Lower leg skin (tissue), 4 donors: ENCODE results near the gene FOSL1. TPM values are rescaled to one million over a fixed set of nuclear protein-coding genes. Genes with fewer than 3 reads are reported as not detected.

Experiments used
- DNase-seq, 2 donors: peaks; one replicate each; pipeline ENCODE4 v3.0.0-alpha.2; 2019; ENCODE audit warnings: low spot score in 2 of 2
- H3K4me3 ChIP-seq: fragments of 200-600 bp; sonication (generic); 2 replicates; pipeline ENCODE4 v1.5.1; 2017; ENCODE audit warnings: mild to moderate bottlenecking, low read depth; ENCODE audit not compliant: poor library complexity, severe bottlenecking
- POLR2A ChIP-seq, 2 donors: fragments of 450-650 bp; IDR thresholded peaks; one replicate each; pipeline ENCODE4 v1.6.1; 2016 to 2017; ENCODE audit warnings: antibody characterized with exemption in 2 of 2, mild to moderate bottlenecking in 1 of 2, moderate library complexity in 1 of 2
- WGBS, 2 donors: methylation state at CpG; one replicate each; pipeline ENCODE4 v1.1.5; 2018; 5-methylcytosine and 5-hydroxymethylcytosine counted together
- intact Hi-C: fragments of 100-400 bp; cut with DNase I; formaldehyde crosslinking; loops from one replicate; pipeline ENCODE4 v1.15.0; 2023; ENCODE audit warnings: low total_unique reads
- total RNA-seq, 4 donors: library from RNA; depleted of rRNA; stranded (reverse); fragments of >200 nt; gene quantifications; one replicate each; pipeline ENCODE4 v1.1.0, GENCODE V29; 2016
- TF ChIP-seq, protein P1 (sequence below), 3 donors: fragments of 450-650 bp; IDR thresholded peaks; one replicate each; pipeline ENCODE4 v1.5.1; 2016; ENCODE audit warnings: antibody characterized with exemption in 3 of 3, mild to moderate bottlenecking in 3 of 3, moderate library complexity in 2 of 3

Gene FOSL1
- total RNA-seq, 4 donors from 2014 or later: 2.4 to 7.5 (median 5.3) TPM

DNA sequence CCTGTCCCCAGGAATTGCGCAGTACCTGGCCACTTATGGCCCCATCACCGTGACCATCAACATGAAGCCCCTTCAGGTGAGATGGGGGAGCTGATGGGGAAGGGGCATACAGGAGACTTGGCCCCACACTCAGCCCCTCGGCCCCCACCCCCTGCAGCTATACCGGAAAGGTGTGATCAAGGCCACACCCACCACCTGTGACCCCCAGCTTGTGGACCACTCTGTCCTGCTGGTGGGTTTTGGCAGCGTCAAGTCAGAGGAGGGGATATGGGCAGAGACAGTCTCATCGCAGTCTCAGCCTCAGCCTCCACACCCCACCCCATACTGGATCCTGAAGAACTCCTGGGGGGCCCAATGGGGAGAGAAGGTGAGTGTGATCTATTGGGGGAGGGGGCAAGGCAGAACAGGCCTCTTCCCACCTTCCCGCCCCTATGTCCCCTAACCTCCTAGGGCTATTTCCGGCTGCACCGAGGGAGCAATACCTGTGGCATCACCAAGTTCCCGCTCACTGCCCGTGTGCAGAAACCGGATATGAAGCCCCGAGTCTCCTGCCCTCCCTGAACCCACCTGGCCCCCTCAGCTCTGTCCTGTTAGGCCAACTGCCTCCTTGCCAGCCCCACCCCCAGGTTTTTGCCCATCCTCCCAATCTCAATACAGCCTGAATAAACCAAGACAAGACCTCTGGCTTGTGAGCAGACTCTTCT lies 17.0 kb downstream of the FOSL1 start:
- intact Hi-C loops: loop anchor here (5.0 kb wide), 1 partner anchor 104 kb away; no protein-coding TSS in a partner anchor

DNA sequence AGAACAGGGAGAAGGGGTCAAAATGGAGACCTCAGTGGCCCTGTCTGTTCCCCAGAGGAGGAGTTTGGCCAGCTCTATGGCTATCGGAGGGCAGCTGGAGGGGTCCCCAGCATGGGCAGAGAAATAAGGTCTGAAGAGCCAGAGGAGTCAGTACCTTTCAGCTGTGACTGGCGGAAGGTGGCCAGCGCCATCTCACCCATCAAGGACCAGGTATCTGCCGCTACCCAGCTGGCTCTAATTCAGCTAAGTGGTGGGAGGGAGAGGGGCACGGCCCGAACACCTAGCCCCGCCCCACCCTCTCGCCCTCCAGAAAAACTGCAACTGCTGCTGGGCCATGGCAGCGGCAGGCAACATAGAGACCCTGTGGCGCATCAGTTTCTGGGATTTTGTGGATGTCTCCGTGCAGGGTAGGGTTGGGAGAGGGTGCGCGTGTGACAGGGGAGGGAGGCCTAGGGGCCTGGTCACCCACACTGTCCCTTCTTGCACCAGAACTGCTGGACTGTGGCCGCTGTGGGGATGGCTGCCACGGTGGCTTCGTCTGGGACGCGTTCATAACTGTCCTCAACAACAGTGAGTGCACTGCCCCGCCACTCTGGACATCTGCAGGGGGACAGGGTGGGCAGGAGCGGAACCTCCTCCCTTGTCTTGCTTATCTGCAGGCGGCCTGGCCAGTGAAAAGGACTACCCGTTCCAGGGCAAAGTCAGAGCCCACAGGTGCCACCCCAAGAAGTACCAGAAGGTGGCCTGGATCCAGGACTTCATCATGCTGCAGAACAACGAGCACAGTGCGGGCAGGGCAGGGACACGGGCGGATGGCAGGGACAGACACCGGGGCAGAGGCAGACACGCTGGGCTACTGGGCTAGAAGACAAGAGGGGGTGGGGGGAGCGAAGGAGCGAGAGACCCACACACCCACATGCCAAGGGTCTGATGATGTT lies 17.8 kb downstream of the FOSL1 start:
- 88% methylated on average over 30 of the region's 30 CpGs for WGBS, 2 donors
- intact Hi-C loops: loop anchor here (5.0 kb wide), 1 partner anchor 105 kb away; no protein-coding TSS in a partner anchor
- no peak for DNase-seq
- no peak overlapping the region for H3K4me3 ChIP-seq
- no peak for TF ChIP-seq POLR2A (IDR thresholded peaks at IDR 0.05)
- TF ChIP-seq, protein P1, sequence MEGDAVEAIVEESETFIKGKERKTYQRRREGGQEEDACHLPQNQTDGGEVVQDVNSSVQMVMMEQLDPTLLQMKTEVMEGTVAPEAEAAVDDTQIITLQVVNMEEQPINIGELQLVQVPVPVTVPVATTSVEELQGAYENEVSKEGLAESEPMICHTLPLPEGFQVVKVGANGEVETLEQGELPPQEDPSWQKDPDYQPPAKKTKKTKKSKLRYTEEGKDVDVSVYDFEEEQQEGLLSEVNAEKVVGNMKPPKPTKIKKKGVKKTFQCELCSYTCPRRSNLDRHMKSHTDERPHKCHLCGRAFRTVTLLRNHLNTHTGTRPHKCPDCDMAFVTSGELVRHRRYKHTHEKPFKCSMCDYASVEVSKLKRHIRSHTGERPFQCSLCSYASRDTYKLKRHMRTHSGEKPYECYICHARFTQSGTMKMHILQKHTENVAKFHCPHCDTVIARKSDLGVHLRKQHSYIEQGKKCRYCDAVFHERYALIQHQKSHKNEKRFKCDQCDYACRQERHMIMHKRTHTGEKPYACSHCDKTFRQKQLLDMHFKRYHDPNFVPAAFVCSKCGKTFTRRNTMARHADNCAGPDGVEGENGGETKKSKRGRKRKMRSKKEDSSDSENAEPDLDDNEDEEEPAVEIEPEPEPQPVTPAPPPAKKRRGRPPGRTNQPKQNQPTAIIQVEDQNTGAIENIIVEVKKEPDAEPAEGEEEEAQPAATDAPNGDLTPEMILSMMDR (IDR thresholded peaks at IDR 0.05): no peak

More for the DNA sequence above, 17.0 kb downstream of the FOSL1 start:
- no peak for DNase-seq
- H3K4me3 ChIP-seq: no peak overlapping the region
- WGBS, 2 donors: 91 to 93% methylated on average over 13 of the region's 13 CpGs
- no peak for TF ChIP-seq POLR2A (IDR thresholded peaks at IDR 0.05)
- TF ChIP-seq, protein P1 (IDR thresholded peaks at IDR 0.05): no peak

DNA sequence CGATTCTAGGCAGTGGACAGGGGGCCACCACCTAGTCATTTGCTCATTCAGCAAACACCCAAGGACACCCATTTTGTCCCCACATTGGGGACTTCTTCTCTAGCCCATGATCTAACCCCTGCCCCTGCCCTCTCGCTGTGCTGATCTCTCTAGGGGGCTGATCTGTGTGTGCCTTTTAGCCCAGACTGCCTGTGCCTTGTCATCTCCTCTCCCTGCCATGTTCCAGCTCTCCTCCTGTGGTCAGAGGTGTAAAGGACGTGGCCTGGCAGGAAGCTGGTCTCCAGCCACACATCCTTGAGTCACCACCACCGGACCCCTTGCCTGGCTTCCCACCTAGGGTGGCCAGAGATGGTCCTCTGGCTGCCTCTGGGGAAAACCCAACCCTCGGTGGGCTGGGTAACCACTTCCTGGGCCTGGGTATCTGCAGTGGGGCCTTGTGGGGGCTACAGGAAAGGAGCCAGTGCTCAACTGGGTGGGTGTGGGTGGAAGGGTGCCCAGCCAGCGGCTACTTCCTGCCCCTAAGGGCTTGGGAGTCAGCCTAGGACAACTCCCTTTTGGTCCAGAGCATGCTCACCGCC lies 19.3 kb downstream of the FOSL1 start:
- H3K4me3 ChIP-seq: no peak overlapping the region
- intact Hi-C loops: loop anchor here (5.0 kb wide), 1 partner anchor 106 kb away; no protein-coding TSS in a partner anchor
- 62 to 68% methylated on average over 7 of the region's 7 CpGs for WGBS, 2 donors
- DNase-seq: no peak
- TF ChIP-seq, protein P1 (IDR thresholded peaks at IDR 0.05): no peak
- no peak for TF ChIP-seq POLR2A (IDR thresholded peaks at IDR 0.05)

- intact Hi-C loops: loop anchor here (5.0 kb wide), 1 partner anchor 107 kb away; no protein-coding TSS in a partner anchor
- DNase-seq: no peak
- H3K4me3 ChIP-seq: no peak overlapping the region
- WGBS, 2 donors: 66 to 79% methylated on average over 7 of the region's 7 CpGs
- TF ChIP-seq POLR2A (IDR thresholded peaks at IDR 0.05): no peak
- TF ChIP-seq, protein P1 (IDR thresholded peaks at IDR 0.05): no peak
These were observed 20.2 kb downstream of the FOSL1 start for GRCh38 chr11:65880027-65880426.

DNA sequence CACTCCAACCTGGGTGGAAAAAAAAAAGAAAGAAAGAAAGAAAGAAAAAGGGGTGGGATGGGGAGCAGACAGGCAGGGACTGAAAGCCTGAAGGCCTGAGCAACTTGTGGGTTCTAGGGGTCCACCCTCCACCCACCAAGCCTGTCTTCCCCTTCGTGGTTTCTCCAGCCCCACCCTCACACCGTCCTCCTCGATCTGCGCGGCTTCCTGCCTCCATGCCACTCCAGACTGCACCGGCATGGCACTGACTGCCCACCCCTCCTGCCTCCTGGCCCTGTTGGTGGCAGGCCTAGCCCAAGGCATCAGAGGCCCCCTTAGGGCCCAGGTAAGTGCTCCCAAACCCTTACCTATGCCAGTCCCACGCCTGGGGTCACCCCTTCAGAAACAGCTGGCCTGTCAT lies 20.6 kb downstream of the FOSL1 start, which contains the start of gene CTSW:
CTSW (plus strand) TSS at position 221 of the 400 bp plus-strand sequence; CDS start at position 239, 18 bp downstream.
- no peak within 1 kb of the TSS for H3K4me3 ChIP-seq
- no peak for DNase-seq
- TF ChIP-seq, protein P1 (IDR thresholded peaks at IDR 0.05): no peak
- TF ChIP-seq POLR2A (IDR thresholded peaks at IDR 0.05): no peak
- intact Hi-C loops: loop anchor here (5.0 kb wide), 1 partner anchor 108 kb away; no protein-coding TSS in a partner anchor
- WGBS, 2 donors: 44 to 47% methylated on average over 7 of the region's 7 CpGs
